GM23338 (cell line): ENCODE results near the gene DLST. TPM values are rescaled to one million over a fixed set of nuclear protein-coding genes. Genes with fewer than 3 reads are reported as not detected.

Experiments
- ATAC-seq: fragments of 200-7000 bp; cut with Tn5 transposase; 3 replicates; pipeline ENCODE4 v1.9.1; 2020
- DNase-seq: peaks from one replicate; pipeline ENCODE4 v3.0.0-alpha.2; 2015; ENCODE audit warnings: low spot score
- H2AFZ ChIP-seq: fragments of 200-600 bp; sonication (generic); 2 replicates; pipeline ENCODE4 v1.8.0; 2016; ENCODE audit warnings: antibody characterized with exemption, mild to moderate bottlenecking, moderate library complexity
- H3F3A ChIP-seq: fragments of 200-600 bp; sonication (generic); replicated peaks from 2 replicates; pipeline ENCODE4 v1.8.0; 2017; ENCODE audit warnings: antibody characterized with exemption, mixed run types, low read depth
- H3K27ac ChIP-seq: fragments of 200-600 bp; sonication (generic); 2 replicates; pipeline ENCODE4 v1.6.1; 2016; ENCODE audit warnings: low read depth
- H3K27me3 ChIP-seq: fragments of 200-600 bp; sonication (generic); 2 replicates; pipeline ENCODE4 v1.8.0; 2016; ENCODE audit warnings: mild to moderate bottlenecking, mixed run types, moderate library complexity; ENCODE audit not compliant: insufficient read depth
- H3K36me3 ChIP-seq: fragments of 200-600 bp; sonication (generic); 2 replicates; pipeline ENCODE4 v1.8.0; 2016; ENCODE audit warnings: mild to moderate bottlenecking; ENCODE audit not compliant: insufficient read depth
- H3K4me1 ChIP-seq: fragments of 200-600 bp; sonication (generic); 2 replicates; pipeline ENCODE4 v1.8.0; 2016; ENCODE audit warnings: mild to moderate bottlenecking, moderate library complexity; ENCODE audit not compliant: insufficient read depth
- H3K4me2 ChIP-seq: fragments of 200-600 bp; sonication (generic); 2 replicates; pipeline ENCODE4 v1.7.1; 2017; ENCODE audit warnings: mixed run types
- H3K4me3 ChIP-seq: fragments of 200-600 bp; sonication (generic); 2 replicates; pipeline ENCODE4 v1.6.1; 2016; ENCODE audit warnings: mixed run types
- H3K79me2 ChIP-seq: fragments of 200-600 bp; sonication (generic); replicated peaks from 2 replicates; pipeline ENCODE4 v1.8.0; 2017; ENCODE audit warnings: mild to moderate bottlenecking; ENCODE audit not compliant: insufficient read depth
- H3K9me2 ChIP-seq: fragments of 200-600 bp; sonication (generic); 2 replicates; pipeline ENCODE4 v1.8.0; 2017; ENCODE audit not compliant: insufficient read depth
- H4K20me1 ChIP-seq: fragments of 200-600 bp; sonication (generic); replicated peaks from 2 replicates; pipeline ENCODE4 v1.8.0; 2017; ENCODE audit warnings: mild to moderate bottlenecking; ENCODE audit not compliant: insufficient read depth
- H3K27ac Mint-ChIP-seq: 2 replicates; pipeline ENCODE4 v1.8.0; 2020; ENCODE audit warnings: inconsistent platforms, mild to moderate bottlenecking, moderate library complexity, mixed read lengths
- H3K27me3 Mint-ChIP-seq: 3 replicates; pipeline ENCODE4 v1.8.0; 2022; ENCODE audit warnings: low read depth, mild to moderate bottlenecking, moderate library complexity, mixed read lengths, inconsistent platforms; ENCODE audit not compliant: insufficient read depth, poor library complexity
- H3K36me3 Mint-ChIP-seq: 3 replicates; pipeline ENCODE4 v1.8.0; 2021; ENCODE audit warnings: low read depth, mild to moderate bottlenecking, inconsistent platforms, moderate library complexity, mixed read lengths
- H3K4me1 Mint-ChIP-seq: 3 replicates; pipeline ENCODE4 v1.8.0; 2020; ENCODE audit warnings: mild to moderate bottlenecking, inconsistent platforms, mixed read lengths
- H3K4me3 Mint-ChIP-seq: 3 replicates; pipeline ENCODE4 v1.8.0; 2021; ENCODE audit warnings: moderate library complexity, mild to moderate bottlenecking, inconsistent platforms, mixed read lengths
- H3K9me3 Mint-ChIP-seq: 3 replicates; pipeline ENCODE4 v1.8.0; 2020; ENCODE audit warnings: moderate library complexity, mild to moderate bottlenecking, inconsistent platforms, mixed read lengths
- CREB1 ChIP-seq: fragments of 250-450 bp; sonication (Bioruptor Pico); IDR thresholded peaks from 2 replicates; pipeline ENCODE4 v1.5.0; 2020; ENCODE audit warnings: low read depth, mild to moderate bottlenecking, moderate library complexity
- EZH2 ChIP-seq: fragments of 200-600 bp; sonication (generic); IDR thresholded peaks from one replicate; pipeline ENCODE4 v1.8.0; 2017; ENCODE audit warnings: antibody characterized with exemption, mild to moderate bottlenecking, low read depth; ENCODE audit not compliant: unreplicated experiment
- JUNB ChIP-seq: IDR thresholded peaks from one replicate; pipeline ENCODE4 v1.6.1; 2016; ENCODE audit warnings: antibody characterized with exemption; ENCODE audit not compliant: unreplicated experiment
- NANOG ChIP-seq: IDR thresholded peaks from 2 replicates; pipeline ENCODE4 v1.6.1; 2016; ENCODE audit warnings: antibody characterized with exemption, borderline replicate concordance
- POLR2AphosphoS5 ChIP-seq: IDR thresholded peaks from 2 replicates; pipeline ENCODE4 v1.6.1; 2016; ENCODE audit warnings: antibody characterized with exemption, low read depth
- STAT1 ChIP-seq: IDR thresholded peaks from one replicate; pipeline ENCODE4 v1.6.1; 2016; ENCODE audit warnings: antibody characterized with exemption; ENCODE audit not compliant: unreplicated experiment
- ZNF331 ChIP-seq: fragments of 250-450 bp; sonication (Bioruptor Pico); IDR thresholded peaks from 2 replicates; pipeline ENCODE4 v1.5.0; 2020; ENCODE audit warnings: low read depth, mild to moderate bottlenecking, moderate library complexity
- long read RNA-seq: library from polyadenylated mRNA; unstranded; transcript quantifications from one replicate; pipeline ENCODE4 v2.0.0, GENCODE V29; 2020; ENCODE audit not compliant: unreplicated experiment
- polyA plus RNA-seq: library from polyadenylated mRNA; unstranded; fragments of >200 nt; fragmentation: Nextera tagmentation; extraction: Ambion mirVana; gene quantifications from 2 replicates; pipeline ENCODE4 v1.2.1, GENCODE V29; 2016
- total RNA-seq: library from RNA; depleted of rRNA; stranded (reverse); fragments of >200 nt; shearing (Covaris generic); gene quantifications from 2 replicates; pipeline ENCODE4 v1.2.3, GENCODE V29; 2014; rRNA removed
- TF ChIP-seq, protein P1 (sequence below): IDR thresholded peaks from 2 replicates; pipeline ENCODE4 v1.6.1; 2016; ENCODE audit warnings: antibody characterized with exemption
- TF ChIP-seq, protein P2 (sequence below), 2 experiments: fragments of 200-600 bp in 1 of 2; sonication (generic) in 1 of 2; conservative IDR thresholded peaks; 2 replicates each; pipeline versions ENCODE4 v1.5.1 to v1.6.1; 2016 to 2017; ENCODE audit warnings: antibody characterized with exemption in 2 of 2, low read depth in 2 of 2, mild to moderate bottlenecking in 2 of 2, moderate library complexity in 1 of 2
- TF ChIP-seq, protein P3 (sequence below): fragments of 250-450 bp; sonication (Bioruptor Pico); IDR thresholded peaks from 2 replicates; pipeline ENCODE4 v1.5.0; 2020; ENCODE audit warnings: mild to moderate bottlenecking, moderate library complexity

The DLST gene
- total RNA-seq (102 and 106 TPM in 2 replicates), polyA plus RNA-seq (11.2 TPM in 2 replicates)
- long read RNA-seq, partial matches to known transcripts, result 1 of 2 reads
- long read RNA-seq, other reads (novel, unspliced or antisense), result 0 of 2 reads

DNA sequence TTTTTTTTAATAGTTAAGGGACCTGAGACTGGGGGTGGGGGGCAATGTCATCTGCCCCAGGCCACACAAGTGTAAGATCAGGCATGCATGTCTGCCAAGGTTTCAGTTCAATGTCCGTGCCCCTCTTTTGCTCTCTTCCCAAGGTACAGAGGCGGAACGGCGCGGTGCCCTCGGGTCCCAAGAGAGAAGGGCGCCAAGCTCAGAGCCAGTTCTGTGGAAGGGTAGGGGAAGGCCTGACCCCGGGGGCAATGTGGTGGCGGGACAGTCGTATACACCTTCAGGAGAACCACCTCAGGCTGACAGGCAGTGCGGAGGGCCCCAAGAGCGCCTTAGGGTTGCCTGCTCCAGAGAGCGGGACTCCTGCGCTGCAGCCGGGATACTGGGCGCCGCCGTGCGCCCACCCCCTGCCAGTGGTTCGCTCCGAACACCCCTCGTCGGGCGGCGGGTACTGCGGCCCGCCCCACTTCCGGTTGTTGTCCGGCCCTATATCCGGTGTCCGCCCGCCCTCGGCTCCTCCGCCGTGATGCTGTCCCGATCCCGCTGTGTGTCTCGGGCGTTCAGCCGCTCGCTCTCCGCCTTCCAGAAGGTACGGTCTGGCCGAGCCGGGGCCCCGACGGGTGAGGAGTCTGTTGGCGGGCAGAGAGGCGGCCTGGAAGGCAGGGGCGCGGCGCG is at the start of gene DLST:
Gene DLST (plus strand): TSS at position 486 of the 672 bp plus-strand sequence. CDS start 38 bp downstream, at position 524.
- Mint-ChIP-seq H3K4me3 (peak within 1 kb of the TSS; percentile 100), H3K27ac (peak within 1 kb of the TSS; percentile 96), H3K27me3 (peaks cover 12% of the 10 kb centered on the region), H3K36me3 (peaks cover 7% of the 10 kb centered on the region; the same call in 2 of the 3 replicates), H3K4me1 (peaks cover 52% of the 10 kb centered on the region), H3K9me3 (no peaks in the 10 kb centered on the region)
- Histone ChIP-seq H3F3A (no peaks in the 10 kb centered on the region), H3K4me1 (peaks cover 45% of the 10 kb centered on the region), H4K20me1 (peaks cover 22% of the 10 kb centered on the region), H3K27ac (peak within 1 kb of the TSS; percentile 56; the same call in 1 of the 2 replicates), H3K79me2 (peaks cover 43% of the 10 kb centered on the region), H3K4me2 (peak within 1 kb of the TSS; percentile 98), H3K27me3 (no peaks in the 10 kb centered on the region), H3K9me2 (no peaks in the 10 kb centered on the region), H3K4me3 (peak within 1 kb of the TSS; percentile 97), H3K36me3 (no peaks in the 10 kb centered on the region), H2AFZ (peak within 1 kb of the TSS; percentile 100)
- ATAC-seq, result peak; percentile 88
- peak; percentile 91 for DNase-seq
- TF ChIP-seq POLR2AphosphoS5, result peak; percentile 96
- TF ChIP-seq, protein P1, sequence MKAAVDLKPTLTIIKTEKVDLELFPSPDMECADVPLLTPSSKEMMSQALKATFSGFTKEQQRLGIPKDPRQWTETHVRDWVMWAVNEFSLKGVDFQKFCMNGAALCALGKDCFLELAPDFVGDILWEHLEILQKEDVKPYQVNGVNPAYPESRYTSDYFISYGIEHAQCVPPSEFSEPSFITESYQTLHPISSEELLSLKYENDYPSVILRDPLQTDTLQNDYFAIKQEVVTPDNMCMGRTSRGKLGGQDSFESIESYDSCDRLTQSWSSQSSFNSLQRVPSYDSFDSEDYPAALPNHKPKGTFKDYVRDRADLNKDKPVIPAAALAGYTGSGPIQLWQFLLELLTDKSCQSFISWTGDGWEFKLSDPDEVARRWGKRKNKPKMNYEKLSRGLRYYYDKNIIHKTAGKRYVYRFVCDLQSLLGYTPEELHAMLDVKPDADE, result peak; percentile 82
- TF ChIP-seq JUNB, result no peak
- TF ChIP-seq CREB1 (CRISPR knock-in tag), result peak; percentile 65

DNA sequence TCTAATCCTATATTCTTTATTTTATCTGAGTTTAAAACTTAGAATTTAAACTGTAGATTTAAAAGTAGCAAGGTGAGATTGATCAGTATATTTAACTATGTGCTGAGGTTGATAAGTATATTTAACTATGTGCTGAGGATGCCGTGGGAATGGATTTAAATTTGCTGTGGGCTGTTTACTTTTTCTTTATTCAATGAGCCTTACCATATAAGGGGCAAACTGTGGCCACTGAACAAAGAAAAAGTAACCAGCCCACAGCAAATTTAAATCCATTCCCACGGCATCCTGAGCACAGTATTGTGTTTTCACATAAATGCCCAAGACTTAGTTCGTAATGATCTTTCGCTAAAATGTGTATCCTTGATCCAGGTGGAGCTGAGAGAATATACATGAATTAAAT is 48.9 kb upstream of the DLST start:
- Mint-ChIP-seq H3K27me3 (no peaks in the 10 kb centered on the region), H3K4me3 (no peak overlapping the region), H3K36me3 (peaks cover 17% of the 10 kb centered on the region), H3K27ac (no peak overlapping the region), H3K9me3 (no peaks in the 10 kb centered on the region), H3K4me1 (no peaks in the 10 kb centered on the region)
- Histone ChIP-seq H3K9me2 (no peaks in the 10 kb centered on the region), H3K27me3 (no peaks in the 10 kb centered on the region), H3K4me3 (no peak overlapping the region), H3K4me2 (no peak overlapping the region), H3K79me2 (no peaks in the 10 kb centered on the region), H3F3A (no peaks in the 10 kb centered on the region), H4K20me1 (no peaks in the 10 kb centered on the region), H2AFZ (no peak overlapping the region), H3K36me3 (peaks cover 12% of the 10 kb centered on the region; the same call in 1 of the 2 replicates), H3K27ac (no peak overlapping the region), H3K4me1 (no peaks in the 10 kb centered on the region)
- DNase-seq, result no peak
- ATAC-seq, result no peak
- no peak for TF ChIP-seq EZH2
- TF ChIP-seq STAT1, result no peak
- TF ChIP-seq POLR2AphosphoS5, result no peak
- no peak for TF ChIP-seq JUNB
- TF ChIP-seq, protein P2, sequence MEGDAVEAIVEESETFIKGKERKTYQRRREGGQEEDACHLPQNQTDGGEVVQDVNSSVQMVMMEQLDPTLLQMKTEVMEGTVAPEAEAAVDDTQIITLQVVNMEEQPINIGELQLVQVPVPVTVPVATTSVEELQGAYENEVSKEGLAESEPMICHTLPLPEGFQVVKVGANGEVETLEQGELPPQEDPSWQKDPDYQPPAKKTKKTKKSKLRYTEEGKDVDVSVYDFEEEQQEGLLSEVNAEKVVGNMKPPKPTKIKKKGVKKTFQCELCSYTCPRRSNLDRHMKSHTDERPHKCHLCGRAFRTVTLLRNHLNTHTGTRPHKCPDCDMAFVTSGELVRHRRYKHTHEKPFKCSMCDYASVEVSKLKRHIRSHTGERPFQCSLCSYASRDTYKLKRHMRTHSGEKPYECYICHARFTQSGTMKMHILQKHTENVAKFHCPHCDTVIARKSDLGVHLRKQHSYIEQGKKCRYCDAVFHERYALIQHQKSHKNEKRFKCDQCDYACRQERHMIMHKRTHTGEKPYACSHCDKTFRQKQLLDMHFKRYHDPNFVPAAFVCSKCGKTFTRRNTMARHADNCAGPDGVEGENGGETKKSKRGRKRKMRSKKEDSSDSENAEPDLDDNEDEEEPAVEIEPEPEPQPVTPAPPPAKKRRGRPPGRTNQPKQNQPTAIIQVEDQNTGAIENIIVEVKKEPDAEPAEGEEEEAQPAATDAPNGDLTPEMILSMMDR (conservative IDR thresholded peaks at IDR 0.05; ENCODE audit: low read depth in 2 of 2), result no peak
- no peak for TF ChIP-seq ZNF331 (CRISPR knock-in tag)
- TF ChIP-seq, protein P3, sequence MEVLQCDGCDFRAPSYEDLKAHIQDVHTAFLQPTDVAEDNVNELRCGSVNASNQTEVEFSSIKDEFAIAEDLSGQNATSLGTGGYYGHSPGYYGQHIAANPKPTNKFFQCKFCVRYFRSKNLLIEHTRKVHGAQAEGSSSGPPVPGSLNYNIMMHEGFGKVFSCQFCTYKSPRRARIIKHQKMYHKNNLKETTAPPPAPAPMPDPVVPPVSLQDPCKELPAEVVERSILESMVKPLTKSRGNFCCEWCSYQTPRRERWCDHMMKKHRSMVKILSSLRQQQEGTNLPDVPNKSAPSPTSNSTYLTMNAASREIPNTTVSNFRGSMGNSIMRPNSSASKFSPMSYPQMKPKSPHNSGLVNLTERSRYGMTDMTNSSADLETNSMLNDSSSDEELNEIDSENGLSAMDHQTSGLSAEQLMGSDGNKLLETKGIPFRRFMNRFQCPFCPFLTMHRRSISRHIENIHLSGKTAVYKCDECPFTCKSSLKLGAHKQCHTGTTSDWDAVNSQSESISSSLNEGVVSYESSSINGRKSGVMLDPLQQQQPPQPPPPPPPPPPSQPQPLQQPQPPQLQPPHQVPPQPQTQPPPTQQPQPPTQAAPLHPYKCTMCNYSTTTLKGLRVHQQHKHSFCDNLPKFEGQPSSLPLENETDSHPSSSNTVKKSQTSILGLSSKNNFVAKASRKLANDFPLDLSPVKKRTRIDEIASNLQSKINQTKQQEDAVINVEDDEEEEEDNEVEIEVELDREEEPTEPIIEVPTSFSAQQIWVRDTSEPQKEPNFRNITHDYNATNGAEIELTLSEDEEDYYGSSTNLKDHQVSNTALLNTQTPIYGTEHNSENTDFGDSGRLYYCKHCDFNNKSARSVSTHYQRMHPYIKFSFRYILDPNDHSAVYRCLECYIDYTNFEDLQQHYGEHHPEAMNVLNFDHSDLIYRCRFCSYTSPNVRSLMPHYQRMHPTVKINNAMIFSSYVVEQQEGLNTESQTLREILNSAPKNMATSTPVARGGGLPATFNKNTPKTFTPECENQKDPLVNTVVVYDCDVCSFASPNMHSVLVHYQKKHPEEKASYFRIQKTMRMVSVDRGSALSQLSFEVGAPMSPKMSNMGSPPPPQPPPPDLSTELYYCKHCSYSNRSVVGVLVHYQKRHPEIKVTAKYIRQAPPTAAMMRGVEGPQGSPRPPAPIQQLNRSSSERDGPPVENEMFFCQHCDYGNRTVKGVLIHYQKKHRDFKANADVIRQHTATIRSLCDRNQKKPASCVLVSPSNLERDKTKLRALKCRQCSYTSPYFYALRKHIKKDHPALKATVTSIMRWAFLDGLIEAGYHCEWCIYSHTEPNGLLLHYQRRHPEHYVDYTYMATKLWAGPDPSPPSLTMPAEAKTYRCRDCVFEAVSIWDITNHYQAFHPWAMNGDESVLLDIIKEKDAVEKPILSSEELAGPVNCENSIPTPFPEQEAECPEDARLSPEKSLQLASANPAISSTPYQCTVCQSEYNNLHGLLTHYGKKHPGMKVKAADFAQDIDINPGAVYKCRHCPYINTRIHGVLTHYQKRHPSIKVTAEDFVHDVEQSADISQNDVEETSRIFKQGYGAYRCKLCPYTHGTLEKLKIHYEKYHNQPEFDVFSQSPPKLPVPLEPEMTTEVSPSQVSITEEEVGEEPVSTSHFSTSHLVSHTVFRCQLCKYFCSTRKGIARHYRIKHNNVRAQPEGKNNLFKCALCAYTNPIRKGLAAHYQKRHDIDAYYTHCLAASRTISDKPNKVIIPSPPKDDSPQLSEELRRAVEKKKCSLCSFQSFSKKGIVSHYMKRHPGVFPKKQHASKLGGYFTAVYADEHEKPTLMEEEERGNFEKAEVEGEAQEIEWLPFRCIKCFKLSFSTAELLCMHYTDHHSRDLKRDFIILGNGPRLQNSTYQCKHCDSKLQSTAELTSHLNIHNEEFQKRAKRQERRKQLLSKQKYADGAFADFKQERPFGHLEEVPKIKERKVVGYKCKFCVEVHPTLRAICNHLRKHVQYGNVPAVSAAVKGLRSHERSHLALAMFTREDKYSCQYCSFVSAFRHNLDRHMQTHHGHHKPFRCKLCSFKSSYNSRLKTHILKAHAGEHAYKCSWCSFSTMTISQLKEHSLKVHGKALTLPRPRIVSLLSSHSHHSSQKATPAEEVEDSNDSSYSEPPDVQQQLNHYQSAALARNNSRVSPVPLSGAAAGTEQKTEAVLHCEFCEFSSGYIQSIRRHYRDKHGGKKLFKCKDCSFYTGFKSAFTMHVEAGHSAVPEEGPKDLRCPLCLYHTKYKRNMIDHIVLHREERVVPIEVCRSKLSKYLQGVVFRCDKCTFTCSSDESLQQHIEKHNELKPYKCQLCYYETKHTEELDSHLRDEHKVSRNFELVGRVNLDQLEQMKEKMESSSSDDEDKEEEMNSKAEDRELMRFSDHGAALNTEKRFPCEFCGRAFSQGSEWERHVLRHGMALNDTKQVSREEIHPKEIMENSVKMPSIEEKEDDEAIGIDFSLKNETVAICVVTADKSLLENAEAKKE (CRISPR knock-in tag), result no peak
- no peak for TF ChIP-seq NANOG
